ENCODE data around the gene KRT73.

KRT73 gene

DNA sequence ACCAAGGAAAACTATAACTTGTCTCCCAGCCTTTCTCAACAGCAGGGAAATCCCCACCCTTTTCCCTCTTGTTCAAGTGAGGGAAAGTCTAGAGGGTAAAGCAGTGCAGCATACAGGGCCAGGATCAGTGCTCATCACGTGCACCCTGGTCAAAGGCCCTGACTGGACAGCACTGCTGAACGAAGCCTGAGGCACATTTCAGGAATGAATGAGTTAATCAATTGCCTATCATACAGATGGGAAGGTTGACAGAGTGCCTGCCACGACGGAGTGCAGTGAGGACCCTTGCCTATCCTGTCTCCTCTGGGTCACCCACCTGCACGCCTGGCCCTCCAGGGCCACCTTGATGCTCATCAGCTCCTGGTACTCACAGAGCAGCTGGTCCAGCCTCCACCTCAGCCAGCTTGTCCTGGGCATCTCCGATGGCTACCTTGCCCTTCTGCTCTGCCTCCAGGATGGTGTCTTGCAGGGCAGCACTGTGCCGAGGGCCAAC is 11.7 kb upstream of the KRT73 start:
- DNase-seq (ENCODE audit: low read depth): no peak
- TF ChIP-seq, protein P1, sequence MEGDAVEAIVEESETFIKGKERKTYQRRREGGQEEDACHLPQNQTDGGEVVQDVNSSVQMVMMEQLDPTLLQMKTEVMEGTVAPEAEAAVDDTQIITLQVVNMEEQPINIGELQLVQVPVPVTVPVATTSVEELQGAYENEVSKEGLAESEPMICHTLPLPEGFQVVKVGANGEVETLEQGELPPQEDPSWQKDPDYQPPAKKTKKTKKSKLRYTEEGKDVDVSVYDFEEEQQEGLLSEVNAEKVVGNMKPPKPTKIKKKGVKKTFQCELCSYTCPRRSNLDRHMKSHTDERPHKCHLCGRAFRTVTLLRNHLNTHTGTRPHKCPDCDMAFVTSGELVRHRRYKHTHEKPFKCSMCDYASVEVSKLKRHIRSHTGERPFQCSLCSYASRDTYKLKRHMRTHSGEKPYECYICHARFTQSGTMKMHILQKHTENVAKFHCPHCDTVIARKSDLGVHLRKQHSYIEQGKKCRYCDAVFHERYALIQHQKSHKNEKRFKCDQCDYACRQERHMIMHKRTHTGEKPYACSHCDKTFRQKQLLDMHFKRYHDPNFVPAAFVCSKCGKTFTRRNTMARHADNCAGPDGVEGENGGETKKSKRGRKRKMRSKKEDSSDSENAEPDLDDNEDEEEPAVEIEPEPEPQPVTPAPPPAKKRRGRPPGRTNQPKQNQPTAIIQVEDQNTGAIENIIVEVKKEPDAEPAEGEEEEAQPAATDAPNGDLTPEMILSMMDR (IDR thresholded peaks at IDR 0.05; ENCODE audit: low read depth, low read length, missing control alignments): no peak
- in situ Hi-C loops (cut with HindIII; ENCODE audit: low sequenced_read_pairs): loop anchor here (5.0 kb wide), 1 partner anchor 37 kb away; no protein-coding TSS in a partner anchor
- no peak overlapping the region for H3K4me3 ChIP-seq (ENCODE audit: low read depth, low read length)

DNA sequence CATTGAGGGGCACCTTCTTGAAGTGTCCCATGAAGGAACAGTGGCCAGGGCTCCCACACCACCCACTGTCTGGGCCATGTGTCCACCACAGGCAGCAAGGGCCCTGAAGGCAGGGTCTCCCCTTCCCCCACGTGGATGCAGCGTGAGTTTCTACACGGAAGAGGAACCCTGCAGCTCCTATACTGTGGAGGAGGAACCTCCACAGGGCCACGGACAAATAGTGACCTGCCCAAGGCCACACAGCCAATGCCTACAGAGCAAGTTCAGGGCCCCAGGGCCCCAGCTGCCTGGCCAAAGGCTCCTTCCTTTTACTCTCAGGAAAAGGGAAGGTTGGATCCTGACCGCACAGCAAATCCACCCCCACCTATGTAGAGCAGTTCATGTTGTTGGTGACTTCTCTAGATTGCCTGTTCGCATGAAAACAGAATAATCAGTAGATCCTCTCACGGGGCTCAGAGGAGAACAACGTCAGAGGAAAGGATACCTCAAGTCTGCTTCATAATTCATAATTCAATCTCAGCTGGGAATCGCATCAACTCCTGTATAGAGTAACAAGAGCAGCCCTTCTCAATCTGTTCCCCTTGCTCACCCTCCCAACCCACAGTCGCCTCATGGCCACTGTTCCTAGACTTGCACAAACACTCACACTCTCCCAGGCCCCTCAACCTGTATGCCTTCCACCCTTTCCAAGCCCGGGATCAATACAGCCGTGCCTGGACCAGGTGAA is 11.1 kb upstream of the KRT73 start:
- in situ Hi-C loops (cut with HindIII; ENCODE audit: low sequenced_read_pairs): loop anchor here (5.0 kb wide), 1 partner anchor 38 kb away; no protein-coding TSS in a partner anchor
- TF ChIP-seq, protein P1 (IDR thresholded peaks at IDR 0.05; ENCODE audit: low read depth, low read length, missing control alignments): no peak
- no peak overlapping the region for H3K4me3 ChIP-seq (ENCODE audit: low read depth, low read length)
- DNase-seq (ENCODE audit: low read depth): no peak

DNA sequence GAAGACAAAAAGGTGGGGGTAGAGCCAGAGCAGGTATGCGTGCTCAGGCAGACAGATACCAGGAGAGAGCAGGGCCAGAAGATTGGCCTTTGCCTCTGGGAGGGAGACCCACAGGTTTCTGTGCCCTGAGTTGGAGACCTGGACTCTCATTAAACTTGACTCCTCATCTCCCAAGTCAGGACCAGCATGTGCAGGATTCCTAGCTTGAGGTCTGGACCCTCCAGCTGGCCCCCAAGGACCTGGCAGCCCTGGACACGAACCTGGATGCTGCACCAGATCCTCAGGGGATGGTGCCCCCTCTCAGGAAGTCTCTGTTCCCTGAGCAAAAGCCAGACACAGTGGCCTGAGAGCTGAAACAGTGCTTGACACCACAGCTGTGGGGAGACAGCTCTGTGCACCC is 10.5 kb upstream of the KRT73 start:
- in situ Hi-C loops (cut with HindIII; ENCODE audit: low sequenced_read_pairs): no loop called here

DNA sequence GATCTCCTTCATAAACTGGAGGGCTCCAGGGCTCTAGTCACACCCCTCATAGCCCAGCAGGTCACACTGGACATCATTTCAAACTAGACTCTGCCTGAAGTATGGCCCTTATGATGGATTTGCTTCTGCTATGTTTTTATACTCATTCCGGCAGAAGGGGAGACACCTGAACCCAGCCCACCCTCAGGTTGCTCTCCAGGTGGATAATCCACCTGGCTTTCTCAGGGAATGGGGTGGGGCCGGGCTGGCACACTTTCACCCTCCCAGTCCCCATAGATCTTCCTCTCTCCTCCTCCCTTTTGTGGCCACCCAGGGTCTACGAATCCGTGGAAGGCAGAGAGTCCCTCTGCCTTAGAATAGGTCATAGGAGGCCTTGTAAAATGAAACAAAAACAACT is 9.8 kb upstream of the KRT73 start:
- TF ChIP-seq, protein P1 (IDR thresholded peaks at IDR 0.05; ENCODE audit: low read depth, low read length, missing control alignments): no peak
- DNase-seq (ENCODE audit: low read depth): no peak
- in situ Hi-C loops (cut with HindIII; ENCODE audit: low sequenced_read_pairs): no loop called here
- no peak overlapping the region for H3K4me3 ChIP-seq (ENCODE audit: low read depth, low read length)

More for the DNA sequence above, 10.5 kb upstream of the KRT73 start:
- H3K4me3 ChIP-seq (ENCODE audit: low read depth, low read length): no peak overlapping the region
- TF ChIP-seq, protein P1 (IDR thresholded peaks at IDR 0.05; ENCODE audit: low read depth, low read length, missing control alignments): no peak
- no peak for DNase-seq (ENCODE audit: low read depth)

DNA sequence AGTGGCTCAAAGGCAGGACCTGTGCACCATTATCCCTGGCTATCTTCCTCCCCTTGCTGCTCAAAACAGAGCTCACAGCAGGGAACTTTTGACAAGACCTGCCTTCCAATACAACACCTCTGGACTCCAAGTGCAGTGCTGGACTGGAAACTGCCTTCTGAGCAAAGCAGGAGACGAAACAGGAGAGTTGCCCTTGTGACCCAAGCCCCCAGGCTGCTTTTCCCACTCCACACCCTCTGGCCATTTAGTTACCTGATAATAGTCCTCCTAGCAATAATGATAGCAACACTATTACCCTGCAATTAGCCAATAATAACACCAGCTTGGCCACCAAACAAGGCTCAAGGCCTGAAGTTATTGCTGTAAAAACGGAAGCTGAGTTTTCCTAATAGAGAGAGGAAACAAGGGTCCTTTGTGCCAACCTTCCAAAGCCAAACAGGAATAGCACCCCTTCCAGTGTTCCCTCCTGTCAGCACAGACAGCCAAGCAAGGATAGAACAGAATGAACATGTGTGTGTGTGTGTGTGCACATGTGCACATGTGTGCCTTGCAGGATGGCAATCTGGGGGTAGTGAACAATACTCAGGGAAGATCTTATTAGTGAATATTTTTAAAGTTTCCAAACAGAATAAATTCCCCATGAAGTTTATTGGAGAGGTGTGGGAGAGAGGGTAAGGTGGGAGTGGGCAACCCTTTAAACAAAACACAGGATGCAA is 9.2 kb upstream of the KRT73 start:
- TF ChIP-seq, protein P1 (IDR thresholded peaks at IDR 0.05; ENCODE audit: low read depth, low read length, missing control alignments): no peak
- no peak for DNase-seq (ENCODE audit: low read depth)
- H3K4me3 ChIP-seq (ENCODE audit: low read depth, low read length): no peak overlapping the region
- in situ Hi-C loops (cut with HindIII; ENCODE audit: low sequenced_read_pairs): no loop called here

DNA sequence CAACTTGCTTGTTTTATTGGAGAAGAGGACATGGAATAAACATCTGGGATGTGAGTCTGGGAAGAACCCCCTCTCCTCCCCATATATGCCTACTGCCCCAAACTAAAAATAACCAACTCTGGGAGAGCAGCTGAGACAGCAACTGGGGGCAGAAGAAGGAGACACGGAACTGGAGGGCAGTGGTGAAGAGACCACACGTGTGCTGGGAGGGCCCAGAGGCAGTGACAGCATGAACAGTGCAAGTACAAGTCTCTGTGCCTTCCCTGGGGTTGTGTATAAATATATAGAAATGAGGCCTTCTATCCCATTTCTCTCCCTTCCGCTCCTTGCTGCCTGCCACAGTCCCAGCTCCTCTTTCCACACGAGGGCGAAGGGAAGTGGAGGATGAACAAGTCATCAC is 4.0 kb upstream of the KRT73 start:
- no peak overlapping the region for H3K4me3 ChIP-seq (ENCODE audit: low read depth, low read length)
- in situ Hi-C loops (cut with HindIII; ENCODE audit: low sequenced_read_pairs): no loop called here
- no peak for DNase-seq (ENCODE audit: low read depth)
- TF ChIP-seq, protein P1 (IDR thresholded peaks at IDR 0.05; ENCODE audit: low read depth, low read length, missing control alignments): no peak

Measured in astrocyte of the cerebellum (primary cell).